Raji (cell line): ENCODE results near the gene FSTL5.

Source experiments
- POLR2A ChIP-seq: IDR thresholded peaks from 2 replicates; pipeline ENCODE4 v1.6.1; 2011; ENCODE audit warnings: low read depth, low read length, control low read depth; ENCODE audit not compliant: insufficient read depth

The FSTL5 gene

DNA sequence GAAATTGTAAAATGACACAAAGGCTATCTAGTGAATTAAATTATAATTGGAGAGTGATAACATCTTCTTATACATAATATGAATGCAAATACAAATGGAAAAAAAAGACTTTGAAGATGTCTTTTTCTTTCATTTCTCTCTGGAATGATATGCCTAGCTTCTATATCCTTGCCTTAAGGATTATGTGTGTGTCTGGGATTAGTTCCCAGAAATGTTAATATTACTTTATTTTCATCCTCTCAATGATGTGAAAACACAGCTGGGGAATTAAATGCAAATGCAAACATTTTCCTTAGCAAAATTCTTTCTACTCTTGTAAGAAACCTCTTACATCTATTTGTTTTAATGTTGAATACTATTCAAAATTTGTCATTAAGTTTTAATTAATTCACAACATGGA, 441.9 kb downstream of the FSTL5 start:
- no peak for TF ChIP-seq POLR2A

DNA sequence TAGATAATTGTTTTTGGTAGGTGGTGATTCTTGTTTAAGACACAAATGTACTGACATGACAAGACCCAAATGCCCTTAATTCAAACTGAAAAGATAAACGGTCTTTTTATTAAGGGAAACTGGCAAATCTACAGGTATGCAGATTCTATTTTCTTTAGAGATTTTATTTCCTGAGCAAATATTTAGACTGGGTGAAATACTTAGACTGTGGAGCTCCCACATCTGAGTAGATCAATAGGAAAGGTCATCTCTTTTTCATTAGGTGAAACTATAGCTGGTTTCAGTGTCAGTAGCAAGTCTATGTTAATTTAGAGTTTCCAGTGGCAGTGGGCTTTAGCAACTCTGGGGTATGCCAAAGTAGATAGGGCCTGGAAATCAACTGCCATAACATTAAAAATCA, 446.7 kb downstream of the FSTL5 start:
- TF ChIP-seq POLR2A, result no peak

DNA sequence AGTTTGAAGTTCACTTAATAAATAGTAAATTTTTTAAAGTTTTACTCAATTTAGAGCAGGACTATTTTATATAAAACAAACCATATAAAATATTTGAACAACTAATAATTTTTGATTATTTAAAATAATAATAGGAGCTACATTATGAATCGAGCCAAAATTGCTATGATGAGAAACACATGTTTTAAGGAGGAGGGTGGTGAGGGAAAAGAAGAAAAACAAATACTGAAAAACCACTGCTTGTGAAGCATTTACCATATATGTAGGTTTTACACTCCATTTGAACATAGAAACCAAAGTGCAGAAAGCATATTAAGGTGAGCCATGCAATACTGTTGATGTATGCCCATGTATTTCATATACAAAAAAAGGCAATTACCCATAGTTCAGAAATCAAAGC, 448.9 kb downstream of the FSTL5 start:
- TF ChIP-seq POLR2A, result no peak

DNA sequence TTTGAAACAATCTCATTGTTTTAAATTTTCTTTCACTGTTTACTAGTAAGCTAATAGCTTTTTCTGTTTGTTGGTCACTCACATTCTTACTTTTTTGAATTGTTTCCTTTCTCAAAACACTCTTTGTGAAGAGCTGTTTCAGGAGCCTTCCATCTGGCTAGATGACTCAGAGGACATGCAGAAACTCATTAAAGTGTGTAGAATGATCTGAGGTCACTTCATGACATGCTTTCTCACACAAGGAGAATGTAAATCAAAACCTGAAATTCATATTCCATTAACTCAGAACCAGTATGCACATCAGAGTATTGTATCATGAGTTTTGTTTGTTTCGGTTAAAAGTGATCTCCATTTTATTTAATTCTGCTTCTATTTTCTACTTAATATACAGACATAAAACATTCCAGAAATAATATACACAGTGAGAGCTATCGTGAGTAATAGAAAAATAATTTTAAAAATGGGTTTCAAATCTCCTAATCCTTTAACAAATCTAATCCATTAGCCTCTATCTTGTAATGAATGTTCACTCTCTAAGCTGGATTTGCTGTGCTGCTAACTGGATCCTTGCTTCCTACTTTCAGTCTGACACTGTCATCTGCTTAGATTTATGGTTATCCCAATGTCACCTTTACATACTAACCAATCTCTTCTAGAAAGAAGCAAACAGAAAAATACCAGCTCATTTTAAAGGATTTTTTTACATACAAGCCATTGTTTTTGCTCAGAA, 449.6 kb downstream of the FSTL5 start:
- TF ChIP-seq POLR2A, result no peak

DNA sequence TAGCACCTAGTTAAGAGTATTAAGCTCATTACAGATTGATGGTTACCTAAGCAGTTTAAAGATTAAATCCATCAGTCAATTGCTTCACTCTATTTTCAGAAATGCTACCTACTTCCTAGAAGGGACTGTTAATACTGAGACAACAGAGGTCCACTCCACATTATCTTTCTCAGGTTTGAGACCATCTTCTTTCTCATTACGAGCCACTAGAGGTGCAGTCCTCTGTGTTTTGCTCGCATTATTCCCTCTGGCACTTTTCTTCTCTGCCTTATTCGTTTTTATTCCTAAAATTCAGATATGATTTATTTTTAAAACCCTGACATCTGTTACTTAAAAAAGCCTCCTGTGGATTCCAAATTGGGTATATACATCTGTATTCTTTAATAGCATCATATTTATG, 459.1 kb downstream of the FSTL5 start:
- TF ChIP-seq POLR2A, result no peak

DNA sequence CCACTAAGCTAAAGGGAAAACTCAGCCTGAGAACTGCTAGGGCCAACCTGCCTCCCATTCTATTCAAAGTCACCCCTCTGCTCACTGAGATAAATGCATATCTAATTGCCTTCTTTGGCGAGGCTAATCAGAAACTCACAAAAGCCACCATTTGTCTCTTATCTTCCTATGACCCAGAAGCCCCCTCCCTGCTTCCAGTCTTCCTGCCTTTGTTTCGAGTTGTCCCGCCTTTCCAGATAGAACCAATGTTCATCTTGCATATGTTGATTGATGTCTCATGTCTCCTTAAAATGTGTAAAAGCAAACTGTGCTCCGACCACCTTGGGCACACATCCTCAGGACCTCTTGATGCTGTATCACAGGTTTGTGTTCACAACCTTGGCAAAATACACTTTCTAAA, 459.8 kb downstream of the FSTL5 start:
- TF ChIP-seq POLR2A, result no peak

DNA sequence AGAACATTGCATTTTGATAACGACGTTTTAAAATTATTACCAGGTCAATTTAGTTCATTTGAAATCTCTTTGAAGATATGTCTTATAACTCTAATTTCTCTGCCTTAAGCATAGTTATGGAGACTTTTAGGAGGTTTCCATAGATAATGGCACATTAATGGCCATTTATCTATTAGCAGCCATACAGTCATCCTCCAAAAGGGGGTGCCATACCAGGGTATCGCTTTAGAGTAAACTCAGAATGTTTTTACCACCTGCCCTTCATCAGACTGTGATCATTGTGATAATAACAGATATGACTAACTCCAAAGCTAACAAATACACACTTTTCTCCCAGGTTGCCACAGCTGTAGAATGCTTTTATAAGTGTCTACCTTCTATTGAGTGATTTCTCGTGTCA, 461.5 kb downstream of the FSTL5 start:
- no peak for TF ChIP-seq POLR2A

DNA sequence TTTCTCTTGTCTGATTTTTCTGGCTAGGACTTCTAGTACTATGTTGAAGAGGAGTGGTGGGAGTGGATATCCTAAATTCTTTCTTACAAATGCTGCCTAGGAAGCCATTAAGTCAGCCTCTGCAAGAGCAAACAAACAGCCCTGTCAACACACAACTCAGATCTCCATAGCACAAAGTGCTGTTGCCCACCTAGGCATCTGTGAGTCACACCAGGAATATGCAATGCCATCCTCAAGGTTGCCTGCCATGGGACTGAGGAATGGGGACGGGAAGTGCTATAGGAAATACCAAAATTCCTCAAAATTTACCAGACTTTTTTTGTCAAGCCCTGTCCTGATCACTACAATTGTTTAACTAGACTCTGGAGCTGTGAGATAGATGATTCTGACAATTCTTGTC, 466.9 kb downstream of the FSTL5 start:
- TF ChIP-seq POLR2A, result no peak

DNA sequence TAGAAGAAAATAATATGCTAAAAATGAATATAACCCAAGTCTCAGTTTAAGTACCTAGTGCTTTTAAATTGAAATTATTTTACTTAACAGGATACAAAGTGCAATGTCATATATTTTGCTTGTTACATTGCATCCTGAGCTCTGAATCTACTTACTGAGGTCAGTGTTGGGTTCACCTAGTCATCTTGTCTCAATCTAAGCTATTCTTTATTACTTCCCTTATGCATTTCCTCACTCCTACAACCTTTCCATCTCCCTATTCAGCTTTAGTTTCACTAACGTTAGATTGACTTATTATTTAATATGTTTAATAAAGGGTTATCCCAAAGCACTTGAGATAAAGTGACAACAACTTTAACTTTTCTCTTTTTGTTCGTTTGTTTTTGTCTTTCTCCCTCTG, 483.7 kb downstream of the FSTL5 start:
- no peak for TF ChIP-seq POLR2A

DNA sequence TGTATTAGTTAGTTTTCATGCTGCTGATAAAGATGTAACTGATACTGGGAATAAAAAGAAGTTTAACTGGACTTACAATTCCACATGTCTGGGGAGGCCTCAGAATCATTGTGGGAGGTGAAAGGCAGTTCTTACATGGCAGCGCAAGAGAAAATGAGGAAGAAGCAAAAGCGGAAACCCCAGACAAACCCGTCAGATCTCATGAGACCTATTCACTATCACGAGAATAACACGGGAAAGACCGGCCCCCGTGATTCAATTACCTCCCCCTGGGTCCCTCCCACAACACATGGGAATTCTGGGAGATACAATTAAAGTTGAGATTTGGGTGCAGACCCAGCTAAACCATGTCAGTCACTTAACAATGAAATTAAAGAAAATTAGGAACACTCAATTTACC, 499.1 kb downstream of the FSTL5 start:
- no peak for TF ChIP-seq POLR2A

DNA sequence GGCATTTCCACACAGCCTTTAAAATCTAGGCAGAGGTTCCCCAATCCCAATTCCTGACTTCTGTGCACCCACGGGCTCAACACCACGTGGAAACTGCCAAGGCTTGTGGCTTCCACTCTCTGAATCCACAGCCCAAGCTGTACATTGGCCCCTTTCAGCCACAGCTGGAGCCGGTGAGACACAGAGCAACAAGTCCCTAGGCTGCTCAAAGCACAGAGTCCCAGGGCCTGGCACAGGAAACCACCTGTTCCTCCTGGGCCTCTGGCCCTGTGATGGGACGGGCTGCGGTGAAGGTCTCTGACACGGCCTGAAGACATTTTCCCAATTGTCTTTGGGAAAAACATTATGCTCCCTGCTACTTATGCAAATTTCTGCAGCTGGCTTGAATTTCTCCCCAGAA, 500.0 kb downstream of the FSTL5 start:
- TF ChIP-seq POLR2A, result no peak

DNA sequence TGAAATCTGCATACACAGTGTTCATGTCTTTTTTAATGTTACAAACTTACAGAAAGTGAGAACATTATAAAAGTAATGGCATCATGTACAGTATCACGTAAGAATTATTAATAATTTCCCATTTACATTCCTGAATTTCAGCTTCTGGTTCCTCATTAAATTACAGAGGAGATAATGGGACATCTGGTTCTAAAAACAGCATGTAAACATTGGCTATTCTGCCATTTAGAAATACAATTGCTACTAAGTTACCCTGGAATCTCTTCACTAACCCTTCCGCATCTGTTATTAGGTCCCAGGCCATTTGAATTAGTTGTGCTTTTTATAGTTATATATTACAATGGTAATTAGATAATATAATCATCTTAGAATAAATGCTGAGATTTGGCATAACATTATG, 505.1 kb downstream of the FSTL5 start:
- TF ChIP-seq POLR2A, result no peak

DNA sequence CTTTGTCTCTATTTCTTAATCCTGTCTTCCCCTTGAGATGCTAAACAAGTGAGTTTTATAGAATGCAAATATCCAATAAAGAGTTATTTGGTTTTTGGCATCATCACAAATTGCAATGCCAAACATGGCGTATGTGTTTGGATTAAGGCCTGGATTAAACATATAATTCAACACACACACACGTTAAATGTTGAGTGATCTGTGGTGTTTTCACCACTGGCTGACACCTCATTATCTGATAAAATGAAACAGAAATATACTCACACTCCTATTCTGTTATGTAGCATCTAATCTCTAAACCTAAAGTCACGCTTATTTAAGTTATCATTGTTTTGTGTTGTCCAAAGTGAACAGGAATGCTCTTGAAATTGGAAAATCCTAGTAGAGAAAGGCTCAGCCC, 506.2 kb downstream of the FSTL5 start:
- no peak for TF ChIP-seq POLR2A

DNA sequence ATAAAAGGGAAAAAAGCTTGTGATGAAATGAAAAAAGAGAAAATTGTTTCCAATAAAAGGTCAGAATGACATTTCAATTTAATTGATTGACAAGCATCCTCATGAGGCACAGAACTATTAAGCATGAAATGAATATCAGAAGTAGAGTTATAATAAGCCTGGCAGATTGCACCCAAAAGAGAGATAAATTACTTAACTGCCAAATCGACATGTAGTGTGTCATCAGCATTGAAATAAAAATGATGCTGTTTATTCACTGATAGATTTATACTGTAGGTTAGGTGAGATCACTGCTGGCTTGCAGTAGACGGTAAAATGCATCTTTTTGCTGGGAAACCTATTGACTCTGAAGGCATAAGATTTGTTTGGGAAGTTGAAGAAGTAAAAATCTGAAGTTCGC, 507.2 kb downstream of the FSTL5 start:
- no peak for TF ChIP-seq POLR2A

DNA sequence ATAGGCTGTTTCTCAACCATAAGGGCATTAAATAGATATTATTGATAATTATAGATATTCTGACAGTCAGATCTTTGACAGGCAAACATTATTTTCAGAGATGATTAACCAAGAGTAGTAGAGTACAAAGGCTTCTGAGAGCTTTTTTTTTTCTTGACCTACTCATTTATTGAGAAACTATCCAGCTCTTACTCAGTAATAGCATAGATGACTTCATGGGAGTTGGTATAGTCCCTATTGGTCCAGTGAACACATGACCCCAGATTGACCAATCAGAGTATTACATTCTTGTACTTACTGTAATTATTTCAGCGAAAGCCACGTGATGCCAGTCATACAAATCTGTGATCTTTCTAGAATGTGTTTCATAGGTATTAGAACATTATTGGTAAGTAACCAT, 508.7 kb downstream of the FSTL5 start:
- TF ChIP-seq POLR2A, result no peak

DNA sequence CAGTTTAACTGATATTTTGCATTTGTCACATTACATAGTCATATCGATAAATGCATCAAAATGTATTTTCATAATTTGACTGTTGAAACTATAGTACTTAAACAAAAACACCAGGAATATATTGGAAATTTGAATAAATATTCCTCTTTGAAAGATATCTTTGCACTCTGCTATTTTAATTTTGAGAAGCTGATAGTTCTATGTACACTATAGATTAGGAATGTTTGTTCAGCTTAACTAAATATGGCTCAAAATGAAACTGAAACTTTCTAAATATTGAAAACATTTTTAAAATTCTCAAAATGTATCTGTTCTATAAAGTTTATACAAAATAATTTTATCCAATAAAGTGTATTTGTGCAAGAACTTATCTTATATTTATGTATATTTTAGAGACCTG, 510.1 kb downstream of the FSTL5 start:
- no peak for TF ChIP-seq POLR2A

DNA sequence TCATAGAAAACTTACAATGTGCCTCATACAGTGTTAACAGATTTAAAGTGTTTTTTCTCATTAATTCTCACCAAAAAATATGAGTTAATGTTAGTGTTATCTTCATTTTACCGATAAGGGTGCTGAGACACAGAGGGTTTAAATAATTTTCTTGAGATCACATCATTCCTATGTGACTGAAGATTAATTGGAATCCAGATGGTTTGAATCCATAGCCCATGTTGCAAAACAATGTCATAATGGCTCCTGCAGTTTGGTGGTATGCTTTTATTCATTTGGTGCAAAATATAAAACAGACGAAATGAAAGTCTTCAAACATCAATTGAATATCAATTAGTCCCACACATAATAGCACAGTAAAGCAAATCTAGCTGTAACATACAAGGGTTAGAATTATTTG, 512.2 kb downstream of the FSTL5 start:
- no peak for TF ChIP-seq POLR2A
